IPS-15b (cell line): Measurements from ENCODE around the gene KIAA1549.

Source experiments
- H3K27me3 ChIP-seq: one replicate; pipeline ENCODE4 v1.6.1; 2013; ENCODE audit warnings: low read length; ENCODE audit not compliant: control insufficient read depth, insufficient read depth
- H3K36me3 ChIP-seq: one replicate; pipeline ENCODE4 v1.6.1; 2013; ENCODE audit warnings: low read length; ENCODE audit not compliant: control insufficient read depth, insufficient read depth
- H3K4me1 ChIP-seq: one replicate; pipeline ENCODE4 v1.6.1; 2013; ENCODE audit warnings: mild to moderate bottlenecking, low read length; ENCODE audit not compliant: control insufficient read depth, insufficient read depth
- H3K4me3 ChIP-seq: one replicate; pipeline ENCODE4 v1.5.1; 2013; ENCODE audit warnings: low read depth, low read length
- H3K9ac ChIP-seq: one replicate; pipeline ENCODE4 v1.6.1; 2013; ENCODE audit warnings: low read depth, mild to moderate bottlenecking, low read length
- H3K9me3 ChIP-seq: one replicate; pipeline ENCODE4 v1.6.1; 2013; ENCODE audit warnings: mild to moderate bottlenecking, low read length; ENCODE audit not compliant: control insufficient read depth, insufficient read depth

Gene KIAA1549

DNA sequence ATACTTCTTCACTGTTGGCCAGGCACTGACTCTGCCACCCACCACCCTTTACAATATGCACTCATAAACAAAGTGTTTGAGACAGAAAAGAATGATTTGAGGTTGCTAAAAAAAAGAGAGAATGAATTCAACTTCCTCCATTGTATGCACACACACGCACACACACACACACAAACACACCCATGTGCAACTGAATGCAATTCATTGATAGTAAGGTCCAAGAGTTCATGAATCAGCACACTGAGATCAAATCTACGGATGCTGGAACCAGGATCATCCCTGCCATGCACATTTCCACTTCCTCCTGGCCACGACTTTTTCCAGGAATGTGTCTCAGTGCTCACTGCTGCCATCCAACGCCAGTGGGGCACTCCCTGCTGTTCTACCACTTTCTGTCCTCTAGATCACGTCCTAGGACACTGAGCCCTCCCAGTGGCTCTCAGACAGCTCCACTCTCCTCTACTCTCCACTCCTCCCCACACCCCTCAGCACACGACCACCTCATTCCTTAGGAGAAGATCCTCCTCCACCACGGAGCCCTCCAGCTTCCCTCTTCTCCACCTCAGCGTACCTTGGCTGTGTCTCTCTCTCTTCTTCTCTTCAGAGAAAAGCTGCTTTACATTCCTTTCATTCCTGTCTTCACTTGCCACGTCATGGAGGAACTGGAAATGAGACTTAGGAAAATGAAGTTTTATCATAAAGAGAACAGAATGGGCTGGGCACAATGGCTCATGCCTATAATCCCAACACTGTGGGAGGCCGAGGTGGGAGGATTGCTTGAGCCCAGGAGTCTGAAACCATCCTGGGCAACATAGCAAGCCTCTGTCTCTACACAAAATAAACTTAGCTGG, 195.4 kb downstream of the KIAA1549 start:
- Histone ChIP-seq H3K36me3 (no peaks in the 10 kb centered on the region), H3K27me3 (no peaks in the 10 kb centered on the region), H3K9ac (no peak overlapping the region), H3K4me1 (peaks cover 3% of the 10 kb centered on the region), H3K4me3 (no peak overlapping the region), H3K9me3 (no peaks in the 10 kb centered on the region)

DNA sequence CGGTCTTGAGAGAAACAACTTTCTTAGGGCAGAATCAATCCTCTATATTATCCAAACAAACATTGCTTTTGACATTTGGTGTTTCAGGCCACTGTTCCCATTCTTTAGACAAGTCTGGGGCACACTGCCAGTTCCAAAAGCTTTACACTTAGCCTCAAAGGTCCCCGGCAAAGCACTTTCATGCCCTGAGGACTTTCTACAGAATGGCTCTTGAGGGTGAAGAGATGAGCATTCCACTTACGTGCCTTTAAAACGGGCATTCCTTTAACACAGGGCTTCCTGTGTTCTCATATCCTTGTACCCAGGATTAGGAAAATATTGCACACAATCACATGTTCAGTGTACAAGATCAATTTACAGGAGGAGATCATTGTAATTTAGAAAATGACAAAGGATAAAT, 196.5 kb downstream of the KIAA1549 start:
- H3K4me1 ChIP-seq = peaks cover 3% of the 10 kb centered on the region
- H3K27me3 ChIP-seq = no peaks in the 10 kb centered on the region
- H3K36me3 ChIP-seq = no peaks in the 10 kb centered on the region
- H3K4me3 ChIP-seq = no peak overlapping the region
- no peaks in the 10 kb centered on the region for H3K9me3 ChIP-seq
- no peak overlapping the region for H3K9ac ChIP-seq
